NCI-H510A (cell line): ENCODE results near the gene ANKRD18A.

Experiments
- DNase-seq: peaks from one replicate; lab custom pipeline; 2025; lab: John Stamatoyannopoulos, UW

The ANKRD18A gene

GRCh38 chr9:38620483-38621433 lies at the start of gene ANKRD18A:
TSS of gene ANKRD18A (minus strand) at chr9:38620596. CDS start at chr9:38620285, 311 bp downstream.
- peak; percentile 83 for DNase-seq

GRCh38 chr9:38668791-38669466 lies 48.5 kb upstream of the ANKRD18A start:
- DNase-seq: no peak

- DNase-seq: no peak
Measured at GRCh38 chr9:38662763-38663593, 42.6 kb upstream of the ANKRD18A start.

- DNase-seq: no peak
Measured at GRCh38 chr9:38659538-38659937, 39.1 kb upstream of the ANKRD18A start.

- DNase-seq: no peak
Measured at GRCh38 chr9:38656896-38657295, 36.5 kb upstream of the ANKRD18A start.

- DNase-seq: no peak
Measured at GRCh38 chr9:38652486-38652885, 32.1 kb upstream of the ANKRD18A start.

GRCh38 chr9:38652044-38652443 lies 31.6 kb upstream of the ANKRD18A start:
- DNase-seq: no peak

GRCh38 chr9:38651400-38652042 lies 31.1 kb upstream of the ANKRD18A start:
- no peak for DNase-seq

- no peak for DNase-seq
Measured at GRCh38 chr9:38650564-38650963, 30.2 kb upstream of the ANKRD18A start.

GRCh38 chr9:38649731-38650363 lies 29.5 kb upstream of the ANKRD18A start:
- DNase-seq: no peak

GRCh38 chr9:38644601-38645000 lies 24.2 kb upstream of the ANKRD18A start:
- DNase-seq: no peak

- no peak for DNase-seq
Measured at GRCh38 chr9:38643815-38644173, 23.4 kb upstream of the ANKRD18A start.

- no peak for DNase-seq
Measured at GRCh38 chr9:38642951-38643814, 22.8 kb upstream of the ANKRD18A start.

- DNase-seq: no peak
Measured at GRCh38 chr9:38641985-38642864, 21.8 kb upstream of the ANKRD18A start.

- no peak for DNase-seq
Measured at GRCh38 chr9:38641142-38641541, 20.7 kb upstream of the ANKRD18A start.

- DNase-seq: no peak
Measured at GRCh38 chr9:38639577-38639940, 19.2 kb upstream of the ANKRD18A start.

GRCh38 chr9:38638881-38639576 lies 18.6 kb upstream of the ANKRD18A start:
- DNase-seq: no peak

- DNase-seq: no peak
Measured at GRCh38 chr9:38634315-38634714, 13.9 kb upstream of the ANKRD18A start.

- DNase-seq: no peak
Measured at GRCh38 chr9:38629511-38629910, 9.1 kb upstream of the ANKRD18A start.
